Choroid plexus epithelial cell (primary cell): ENCODE data around the gene DEF6.

ENCODE experiments used
- DNase-seq: peaks from one replicate; pipeline ENCODE4 v3.0.0-alpha.2; 2010; ENCODE audit warnings: low read depth
- H3K4me3 ChIP-seq: 2 replicates; pipeline ENCODE4 v1.5.1; 2011; ENCODE audit warnings: low read depth, mild to moderate bottlenecking, control low read depth, low read length, moderate library complexity
- TF ChIP-seq, protein P1 (sequence below): conservative IDR thresholded peaks from 2 replicates; pipeline ENCODE4 v1.5.1; 2011; ENCODE audit warnings: low read depth, mild to moderate bottlenecking, control low read depth, inconsistent platforms, low read length, moderate library complexity

DEF6 gene

GRCh38 chr6:35258858-35259193, 38.8 kb upstream of the DEF6 start:
- peak; percentile 69 for DNase-seq
- TF ChIP-seq, protein P1, sequence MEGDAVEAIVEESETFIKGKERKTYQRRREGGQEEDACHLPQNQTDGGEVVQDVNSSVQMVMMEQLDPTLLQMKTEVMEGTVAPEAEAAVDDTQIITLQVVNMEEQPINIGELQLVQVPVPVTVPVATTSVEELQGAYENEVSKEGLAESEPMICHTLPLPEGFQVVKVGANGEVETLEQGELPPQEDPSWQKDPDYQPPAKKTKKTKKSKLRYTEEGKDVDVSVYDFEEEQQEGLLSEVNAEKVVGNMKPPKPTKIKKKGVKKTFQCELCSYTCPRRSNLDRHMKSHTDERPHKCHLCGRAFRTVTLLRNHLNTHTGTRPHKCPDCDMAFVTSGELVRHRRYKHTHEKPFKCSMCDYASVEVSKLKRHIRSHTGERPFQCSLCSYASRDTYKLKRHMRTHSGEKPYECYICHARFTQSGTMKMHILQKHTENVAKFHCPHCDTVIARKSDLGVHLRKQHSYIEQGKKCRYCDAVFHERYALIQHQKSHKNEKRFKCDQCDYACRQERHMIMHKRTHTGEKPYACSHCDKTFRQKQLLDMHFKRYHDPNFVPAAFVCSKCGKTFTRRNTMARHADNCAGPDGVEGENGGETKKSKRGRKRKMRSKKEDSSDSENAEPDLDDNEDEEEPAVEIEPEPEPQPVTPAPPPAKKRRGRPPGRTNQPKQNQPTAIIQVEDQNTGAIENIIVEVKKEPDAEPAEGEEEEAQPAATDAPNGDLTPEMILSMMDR, result peak; percentile 35
- H3K4me3 ChIP-seq, result peak overlapping the region; percentile 98

DNA sequence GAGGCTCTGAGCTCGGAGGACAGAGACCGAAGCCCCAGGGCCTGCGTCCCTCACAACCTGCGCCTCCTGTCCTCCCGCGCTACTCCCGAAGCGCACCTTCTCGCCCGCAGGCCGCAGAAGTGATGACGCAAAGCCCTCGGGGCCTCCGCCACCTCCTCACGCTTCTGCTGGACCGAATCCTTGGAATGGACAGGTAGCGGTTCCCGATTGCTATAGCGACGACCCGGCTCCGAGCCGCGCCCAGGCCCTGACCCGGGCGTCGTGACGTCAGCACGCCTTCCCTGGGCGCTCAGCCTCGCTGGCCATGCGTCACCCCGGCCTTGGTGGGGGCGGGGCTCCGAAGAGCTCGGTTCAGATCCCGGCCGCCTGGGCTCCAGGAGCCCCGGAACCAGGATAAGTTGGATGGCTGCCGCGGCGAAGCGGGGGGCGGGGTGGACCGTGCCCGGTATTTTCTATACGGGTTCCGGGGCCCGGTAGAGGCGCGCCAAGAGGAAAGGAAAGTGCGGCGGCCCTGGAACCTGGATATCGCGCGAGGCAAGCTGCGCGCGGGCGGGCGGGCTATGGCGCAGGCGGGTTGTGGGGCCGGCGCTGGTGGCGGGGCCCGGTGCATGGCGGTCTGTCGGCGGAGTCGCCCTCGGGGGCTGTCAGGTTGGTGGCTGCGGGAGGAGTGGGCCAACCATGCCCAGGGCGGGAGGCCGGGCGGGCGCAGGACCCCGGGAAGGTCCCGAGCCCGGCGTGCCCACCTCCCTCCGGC, 38.2 kb upstream of the DEF6 start, which contains the start of gene ZNF76:
Gene ZNF76 (plus strand): TSS at position 542 of the 754 bp plus-strand sequence. CDS start 21,417 bp downstream, outside the sequence.
- H3K4me3 ChIP-seq, result peak within 1 kb of the TSS; percentile 98
- TF ChIP-seq, protein P1, result no peak
- peak; percentile 97 for DNase-seq

DNA sequence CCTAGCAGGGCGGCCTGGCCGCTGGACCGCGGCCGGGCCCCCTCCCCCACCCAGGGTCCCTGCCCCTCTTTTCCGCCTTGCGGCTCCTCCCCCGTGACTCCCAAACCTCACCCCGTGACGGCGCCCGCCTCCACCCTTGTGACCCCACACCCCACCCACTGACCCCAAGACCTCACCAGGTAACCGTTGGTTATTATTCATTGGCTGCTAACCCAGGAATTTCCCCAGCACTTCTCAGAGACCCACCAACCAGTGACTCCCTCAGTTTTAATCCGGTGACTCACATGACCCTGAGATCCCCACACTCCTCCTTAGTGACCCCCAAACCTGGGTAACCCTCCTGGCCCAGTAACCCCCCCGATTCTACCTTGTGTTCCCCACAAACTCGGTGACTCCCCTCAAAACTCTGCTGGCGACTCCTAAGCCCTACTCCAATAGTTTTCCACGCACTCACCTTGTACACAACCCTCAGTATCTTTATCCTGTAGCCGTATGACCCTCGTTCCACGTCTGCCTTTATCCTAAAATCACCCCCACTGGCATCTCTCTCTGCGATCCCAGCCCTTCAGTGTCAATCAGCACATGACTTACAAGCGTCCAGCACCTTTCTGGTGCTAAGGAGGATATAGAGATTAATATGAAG, 37.5 kb upstream of the DEF6 start:
- peak; percentile 35 for DNase-seq
- TF ChIP-seq, protein P1, result no peak
- peak overlapping the region; percentile 98 for H3K4me3 ChIP-seq

DNA sequence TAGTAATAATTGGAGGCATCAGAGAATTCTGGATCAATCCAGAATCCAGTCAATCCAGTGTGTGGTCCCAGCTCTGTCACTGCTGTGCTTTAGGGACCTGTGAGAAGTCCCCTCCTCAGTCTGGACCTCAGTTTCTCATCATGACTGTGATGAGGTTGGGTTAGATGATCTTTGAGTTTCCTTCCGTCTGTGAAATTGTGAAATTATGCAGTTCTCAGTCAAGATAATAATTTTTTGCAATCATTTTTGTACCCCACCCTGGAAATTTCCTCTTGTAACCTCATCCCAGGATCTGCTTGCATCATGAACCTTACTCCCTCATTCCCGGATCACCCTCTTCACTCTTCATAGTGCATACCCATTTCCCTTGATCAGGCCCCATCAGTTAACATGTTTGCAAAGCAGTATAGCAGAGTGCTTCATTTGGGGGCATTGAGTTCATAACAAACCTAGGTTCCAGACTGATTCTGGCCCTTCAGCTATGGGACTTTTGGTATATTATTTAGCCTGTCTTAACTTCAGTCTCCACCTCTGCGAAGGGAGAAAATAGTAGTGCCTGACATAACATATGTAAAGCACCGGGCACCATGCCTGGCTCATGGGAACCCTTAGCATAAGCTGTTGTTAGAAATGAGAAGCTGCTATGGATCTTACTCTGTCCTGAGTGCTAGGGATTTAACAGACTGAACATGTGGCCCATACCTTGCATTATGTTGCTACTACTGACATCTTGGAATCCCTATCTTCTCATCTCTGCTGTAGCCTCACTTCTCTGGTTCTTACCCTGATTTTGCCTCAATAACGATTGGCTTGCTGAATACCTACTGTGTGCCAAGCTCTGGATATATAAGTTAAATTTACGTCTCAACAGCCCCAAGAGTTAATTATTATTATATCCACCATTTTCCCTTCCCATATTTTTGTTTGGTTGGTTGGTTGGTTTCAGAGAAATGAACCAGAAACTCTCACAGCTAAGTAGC, 36.7 kb upstream of the DEF6 start:
- TF ChIP-seq, protein P1, result no peak
- no peak for DNase-seq
- peak overlapping the region; percentile 98 for H3K4me3 ChIP-seq

GRCh38 chr6:35262596-35262995, 35.0 kb upstream of the DEF6 start:
- H3K4me3 ChIP-seq, result no peak overlapping the region
- DNase-seq, result peak; percentile 32
- TF ChIP-seq, protein P1, result no peak

GRCh38 chr6:35264550-35265274, 32.9 kb upstream of the DEF6 start:
- DNase-seq, result no peak
- TF ChIP-seq, protein P1, result no peak
- H3K4me3 ChIP-seq, result no peak overlapping the region
